GM12865 (cell line): ENCODE measurements around the gene ZNF692.
A peak's percentile ranks its signal among the peaks of the same experiment; 100 is the strongest.

Experiments
- DNase-seq: peaks from one replicate; pipeline ENCODE4 v3.0.0; 2010; ENCODE audit warnings: low read depth
- H3K4me3 ChIP-seq: 2 replicates; pipeline ENCODE4 v1.5.1; 2011; ENCODE audit warnings: mild to moderate bottlenecking, low read depth, low read length, control low read depth
- TF ChIP-seq, protein P1 (sequence below): IDR thresholded peaks from 2 replicates; pipeline ENCODE4 v1.5.1; 2011; ENCODE audit warnings: low read length, control low read depth, low read depth, inconsistent platforms; ENCODE audit not compliant: insufficient read depth; ENCODE audit errors: missing control alignments

ZNF692 gene

DNA sequence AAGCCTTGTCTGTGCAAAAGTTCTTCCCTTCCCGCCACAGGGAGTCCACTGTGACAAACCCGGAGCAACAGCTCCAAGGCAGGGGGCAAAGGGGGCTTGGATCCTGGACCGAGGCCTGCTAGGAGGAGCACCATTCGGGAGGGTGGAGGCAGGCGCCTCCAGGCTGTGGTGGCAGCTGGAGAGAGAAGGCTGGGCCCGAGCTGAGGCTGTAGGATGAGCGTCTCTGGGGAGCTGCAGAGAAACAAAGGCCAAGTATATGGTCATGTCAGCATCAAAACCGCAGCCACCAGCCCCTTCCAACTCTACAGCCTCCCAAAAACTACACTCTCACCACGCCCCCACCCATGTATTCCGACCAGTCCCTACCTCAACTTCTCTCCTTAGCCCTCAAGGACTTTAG lies 33.7 kb downstream of the ZNF692 start:
- H3K4me3 ChIP-seq: peak overlapping the region; percentile 75
- TF ChIP-seq, protein P1, sequence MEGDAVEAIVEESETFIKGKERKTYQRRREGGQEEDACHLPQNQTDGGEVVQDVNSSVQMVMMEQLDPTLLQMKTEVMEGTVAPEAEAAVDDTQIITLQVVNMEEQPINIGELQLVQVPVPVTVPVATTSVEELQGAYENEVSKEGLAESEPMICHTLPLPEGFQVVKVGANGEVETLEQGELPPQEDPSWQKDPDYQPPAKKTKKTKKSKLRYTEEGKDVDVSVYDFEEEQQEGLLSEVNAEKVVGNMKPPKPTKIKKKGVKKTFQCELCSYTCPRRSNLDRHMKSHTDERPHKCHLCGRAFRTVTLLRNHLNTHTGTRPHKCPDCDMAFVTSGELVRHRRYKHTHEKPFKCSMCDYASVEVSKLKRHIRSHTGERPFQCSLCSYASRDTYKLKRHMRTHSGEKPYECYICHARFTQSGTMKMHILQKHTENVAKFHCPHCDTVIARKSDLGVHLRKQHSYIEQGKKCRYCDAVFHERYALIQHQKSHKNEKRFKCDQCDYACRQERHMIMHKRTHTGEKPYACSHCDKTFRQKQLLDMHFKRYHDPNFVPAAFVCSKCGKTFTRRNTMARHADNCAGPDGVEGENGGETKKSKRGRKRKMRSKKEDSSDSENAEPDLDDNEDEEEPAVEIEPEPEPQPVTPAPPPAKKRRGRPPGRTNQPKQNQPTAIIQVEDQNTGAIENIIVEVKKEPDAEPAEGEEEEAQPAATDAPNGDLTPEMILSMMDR: no peak
- DNase-seq: no peak

DNA sequence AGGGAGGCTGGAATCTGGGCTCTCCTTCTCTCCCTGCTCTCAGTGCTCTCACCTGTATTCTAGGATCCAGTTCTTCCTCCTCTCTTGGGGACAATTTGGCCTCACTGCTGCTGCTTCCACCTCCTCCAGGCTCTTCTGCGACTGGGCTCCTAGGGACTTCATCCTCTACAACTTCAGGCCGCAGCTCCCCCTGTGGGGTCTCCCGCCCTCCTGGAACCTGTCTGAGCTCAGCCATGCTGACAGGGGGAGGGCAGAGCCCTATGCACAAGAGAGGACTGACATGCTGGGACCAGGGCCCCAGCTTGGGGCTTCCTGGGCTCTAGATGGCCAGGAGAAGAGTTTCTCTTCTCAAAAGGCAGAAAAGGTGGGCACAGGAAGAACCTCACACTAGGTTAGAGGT lies 34.2 kb downstream of the ZNF692 start:
- TF ChIP-seq, protein P1: no peak
- no peak for DNase-seq
- H3K4me3 ChIP-seq: peak overlapping the region; percentile 75

DNA sequence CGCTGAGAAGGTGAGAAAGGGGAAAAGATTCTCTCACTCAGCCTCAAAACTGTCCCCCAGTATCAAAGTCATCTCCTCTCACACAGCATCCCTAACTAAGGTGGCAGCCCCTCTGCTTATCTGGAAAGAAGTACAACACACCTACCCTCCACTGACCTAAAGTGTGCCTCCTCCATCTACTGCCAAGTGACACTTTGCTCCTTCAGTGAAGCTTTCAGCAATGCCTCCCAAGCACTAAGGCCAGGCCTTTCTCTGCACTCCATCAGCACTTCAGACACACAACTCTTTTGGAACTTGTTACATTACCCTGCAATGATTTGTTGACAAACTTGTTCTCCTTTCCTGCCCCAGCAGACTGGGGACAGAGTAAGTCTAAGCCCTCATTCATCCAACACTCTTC lies 34.6 kb downstream of the ZNF692 start:
- TF ChIP-seq, protein P1: no peak
- no peak overlapping the region for H3K4me3 ChIP-seq
- DNase-seq: no peak

DNA sequence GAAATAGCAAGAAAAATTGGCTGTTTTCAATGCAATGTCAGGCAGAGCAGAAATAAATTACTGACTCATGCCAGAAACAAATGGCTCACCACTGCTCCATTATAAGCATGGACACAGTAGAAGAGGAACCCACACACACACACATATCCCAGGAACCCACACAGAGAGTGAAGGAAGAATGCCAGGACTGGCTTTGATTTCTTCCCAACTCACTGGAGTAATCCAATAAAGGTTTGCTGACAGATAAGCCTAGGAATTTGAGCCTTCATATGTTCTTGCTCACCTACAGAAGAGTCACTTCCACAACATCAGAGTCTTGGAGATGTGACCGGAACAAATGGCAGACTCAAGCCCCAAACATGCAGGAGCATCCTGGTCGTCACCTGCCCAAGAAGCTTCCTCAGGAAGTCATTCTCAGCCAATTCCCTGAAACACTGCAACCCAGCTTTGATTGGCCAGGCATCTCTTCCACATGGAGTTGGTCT lies 35.3 kb downstream of the ZNF692 start:
- no peak for DNase-seq
- no peak overlapping the region for H3K4me3 ChIP-seq
- TF ChIP-seq, protein P1: no peak

DNA sequence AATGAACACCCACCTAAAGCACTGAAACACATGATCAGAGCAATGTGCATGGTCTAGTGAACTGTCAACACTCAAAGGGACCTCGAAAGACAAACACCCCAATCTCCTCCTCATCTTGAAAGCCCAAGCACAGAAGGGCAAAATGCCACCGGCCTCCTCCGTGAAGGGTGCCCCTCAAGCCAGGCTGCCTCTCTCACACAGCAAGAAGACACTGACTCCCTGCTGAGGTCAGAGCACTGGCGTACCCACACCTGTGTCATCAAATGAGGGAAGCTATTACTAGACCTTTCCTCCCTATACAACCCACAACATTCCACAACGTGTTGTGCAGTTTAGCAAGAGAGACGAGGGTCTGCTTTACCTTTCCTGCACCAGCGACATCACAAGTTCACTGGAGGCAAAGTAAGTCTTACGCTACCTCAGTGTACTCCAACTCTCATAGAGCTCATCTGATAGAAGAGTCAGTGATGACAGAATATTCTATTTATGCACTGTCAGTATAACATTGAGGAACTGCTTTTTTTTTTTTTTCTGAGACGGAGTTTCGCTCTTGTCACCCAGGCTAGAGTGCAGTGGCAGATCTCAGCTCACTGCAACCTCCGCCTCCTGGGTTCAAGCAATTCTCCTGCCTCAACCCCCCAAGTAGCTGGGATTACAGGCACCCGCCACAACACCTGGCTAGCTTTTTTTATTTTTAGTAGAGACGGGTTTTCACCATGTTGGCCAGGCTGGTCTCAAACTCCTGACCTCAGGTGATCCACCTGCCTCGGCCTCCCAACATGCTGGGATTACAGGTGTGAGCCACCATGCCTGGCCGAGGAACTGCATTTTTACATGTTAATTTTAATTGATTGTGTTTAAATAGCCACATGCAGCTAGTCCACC lies 36.5 kb downstream of the ZNF692 start:
- peak overlapping the region; percentile 9; the same call in 1 of the 2 replicates for H3K4me3 ChIP-seq

DNA sequence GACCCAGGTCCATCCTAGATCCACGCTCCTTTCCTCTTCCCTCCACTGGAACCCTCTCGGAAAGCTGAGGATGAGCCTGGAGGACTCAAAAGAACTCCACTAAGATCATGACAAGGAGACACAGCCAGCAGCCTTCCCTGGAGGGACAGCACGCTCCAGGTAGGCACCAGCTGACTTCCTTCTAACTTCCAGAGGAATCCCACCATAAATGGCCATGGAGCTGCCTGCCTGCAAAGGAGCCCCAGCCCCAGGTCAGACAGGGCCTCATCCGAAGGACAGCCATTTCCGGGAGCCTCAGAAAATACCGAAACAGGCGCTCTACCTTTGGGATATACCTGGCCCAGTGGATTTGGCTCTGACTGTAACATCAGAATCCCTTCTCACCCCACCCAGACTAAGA lies 37.2 kb downstream of the ZNF692 start:
- H3K4me3 ChIP-seq: no peak overlapping the region
- TF ChIP-seq, protein P1: no peak
- DNase-seq: no peak

More for the DNA sequence above, 36.5 kb downstream of the ZNF692 start:
- TF ChIP-seq, protein P1: no peak
- peak; percentile 49 for DNase-seq

DNA sequence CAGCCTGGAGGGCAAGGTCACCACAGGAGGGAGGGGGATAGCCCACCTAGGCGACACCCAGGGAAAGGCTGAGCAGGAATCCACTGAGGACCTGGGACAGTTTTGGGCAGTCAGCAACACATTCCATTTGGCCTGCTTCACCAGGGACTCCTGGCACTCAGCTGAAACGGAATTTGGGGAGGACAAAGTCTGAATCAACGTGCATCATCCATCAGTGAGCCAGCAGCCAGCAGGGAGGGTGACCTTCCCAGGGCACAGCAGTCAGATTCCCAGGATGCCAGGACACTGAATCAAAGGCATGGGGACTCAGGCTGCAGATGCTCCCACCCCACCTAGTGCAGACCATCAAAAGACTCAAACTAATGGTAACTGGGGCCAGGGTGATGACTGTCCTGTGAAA lies 37.8 kb downstream of the ZNF692 start:
- TF ChIP-seq, protein P1: no peak
- no peak for DNase-seq
- H3K4me3 ChIP-seq: no peak overlapping the region
